Retinal pigment epithelial cell (primary cell): ENCODE data around the gene P2RX7.

Source experiments
- DNase-seq: peaks from one replicate; pipeline ENCODE4 v3.0.0-alpha.2; 2010; ENCODE audit warnings: low read depth
- H3K4me3 ChIP-seq: 2 replicates; pipeline ENCODE4 v1.5.1; 2011; ENCODE audit warnings: mild to moderate bottlenecking, low read length, control low read depth, moderate library complexity
- TF ChIP-seq, protein P1 (sequence below): conservative IDR thresholded peaks from 2 replicates; pipeline ENCODE4 v1.5.1; 2011; ENCODE audit warnings: low read depth, low read length, control low read depth, inconsistent platforms

Gene P2RX7

DNA sequence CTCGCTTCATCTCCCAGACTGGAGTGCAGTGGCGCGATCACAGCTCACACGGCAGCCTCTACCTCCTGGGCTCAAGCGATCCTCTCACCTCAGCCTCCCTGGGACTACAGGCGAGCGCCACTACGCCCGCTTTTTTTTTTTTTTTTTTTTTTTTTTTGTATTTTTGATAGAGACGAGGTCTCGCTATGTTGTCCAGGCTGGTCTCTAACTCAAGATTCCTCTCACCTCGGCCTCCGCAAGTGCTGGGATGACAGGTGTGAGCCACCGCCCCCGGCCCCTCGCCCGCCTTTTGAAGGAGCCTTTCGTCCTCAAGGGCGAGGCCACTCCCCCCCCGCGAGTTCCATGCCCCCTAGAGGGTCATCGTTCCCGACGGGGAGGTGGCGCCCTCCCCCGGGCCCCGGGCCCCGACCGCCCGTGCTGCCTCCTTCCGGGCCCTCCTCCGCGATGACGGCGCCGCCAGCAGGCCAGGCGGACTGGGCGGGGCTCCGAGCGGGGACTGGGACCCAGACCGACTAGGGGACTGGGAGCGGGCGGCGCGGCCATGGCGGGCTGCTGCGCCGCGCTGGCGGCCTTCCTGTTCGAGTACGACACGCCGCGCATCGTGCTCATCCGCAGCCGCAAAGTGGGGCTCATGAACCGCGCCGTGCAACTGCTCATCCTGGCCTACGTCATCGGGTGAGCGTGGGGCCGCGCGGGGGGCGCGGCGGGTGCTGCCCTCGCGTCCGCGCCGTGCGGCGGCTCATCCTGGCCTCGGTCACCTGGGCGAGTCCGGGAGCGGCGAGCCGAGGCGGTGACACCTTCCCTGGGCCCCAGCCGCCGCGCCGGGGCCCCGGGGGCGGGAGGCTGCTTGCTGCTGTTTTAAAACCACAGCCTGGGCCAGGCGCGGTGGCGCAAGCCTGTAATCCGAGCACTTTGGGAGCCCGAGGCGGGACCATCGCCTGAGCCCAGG is 77.2 kb downstream of the P2RX7 start, which contains the start of gene P2RX4:
P2RX4 (plus strand) TSS at position 506 of the 949 bp plus-strand sequence; CDS start at position 542, 36 bp downstream.
- TF ChIP-seq, protein P1, sequence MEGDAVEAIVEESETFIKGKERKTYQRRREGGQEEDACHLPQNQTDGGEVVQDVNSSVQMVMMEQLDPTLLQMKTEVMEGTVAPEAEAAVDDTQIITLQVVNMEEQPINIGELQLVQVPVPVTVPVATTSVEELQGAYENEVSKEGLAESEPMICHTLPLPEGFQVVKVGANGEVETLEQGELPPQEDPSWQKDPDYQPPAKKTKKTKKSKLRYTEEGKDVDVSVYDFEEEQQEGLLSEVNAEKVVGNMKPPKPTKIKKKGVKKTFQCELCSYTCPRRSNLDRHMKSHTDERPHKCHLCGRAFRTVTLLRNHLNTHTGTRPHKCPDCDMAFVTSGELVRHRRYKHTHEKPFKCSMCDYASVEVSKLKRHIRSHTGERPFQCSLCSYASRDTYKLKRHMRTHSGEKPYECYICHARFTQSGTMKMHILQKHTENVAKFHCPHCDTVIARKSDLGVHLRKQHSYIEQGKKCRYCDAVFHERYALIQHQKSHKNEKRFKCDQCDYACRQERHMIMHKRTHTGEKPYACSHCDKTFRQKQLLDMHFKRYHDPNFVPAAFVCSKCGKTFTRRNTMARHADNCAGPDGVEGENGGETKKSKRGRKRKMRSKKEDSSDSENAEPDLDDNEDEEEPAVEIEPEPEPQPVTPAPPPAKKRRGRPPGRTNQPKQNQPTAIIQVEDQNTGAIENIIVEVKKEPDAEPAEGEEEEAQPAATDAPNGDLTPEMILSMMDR: no peak
- no peak for DNase-seq
- peak within 1 kb of the TSS; percentile 54 for H3K4me3 ChIP-seq

DNA sequence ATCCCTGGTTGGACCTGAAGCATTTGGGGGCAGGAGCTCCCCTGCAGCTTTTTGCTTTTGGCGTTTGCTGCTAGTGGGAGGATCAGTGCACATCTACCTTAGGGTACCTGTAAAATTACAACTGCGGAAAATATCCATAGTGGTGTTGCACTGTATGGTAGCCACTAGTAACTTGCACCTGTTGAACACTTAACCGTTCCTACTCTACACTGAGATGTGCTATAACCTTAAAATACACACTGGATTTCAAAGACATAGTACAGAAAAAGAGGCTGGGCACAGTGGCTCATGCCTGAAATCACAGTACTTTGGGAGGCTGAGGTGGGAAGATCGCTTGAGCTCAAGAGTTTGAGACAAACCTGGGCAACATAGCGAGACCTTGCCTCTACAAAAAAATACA is 80.2 kb downstream of the P2RX7 start:
- DNase-seq: no peak

DNA sequence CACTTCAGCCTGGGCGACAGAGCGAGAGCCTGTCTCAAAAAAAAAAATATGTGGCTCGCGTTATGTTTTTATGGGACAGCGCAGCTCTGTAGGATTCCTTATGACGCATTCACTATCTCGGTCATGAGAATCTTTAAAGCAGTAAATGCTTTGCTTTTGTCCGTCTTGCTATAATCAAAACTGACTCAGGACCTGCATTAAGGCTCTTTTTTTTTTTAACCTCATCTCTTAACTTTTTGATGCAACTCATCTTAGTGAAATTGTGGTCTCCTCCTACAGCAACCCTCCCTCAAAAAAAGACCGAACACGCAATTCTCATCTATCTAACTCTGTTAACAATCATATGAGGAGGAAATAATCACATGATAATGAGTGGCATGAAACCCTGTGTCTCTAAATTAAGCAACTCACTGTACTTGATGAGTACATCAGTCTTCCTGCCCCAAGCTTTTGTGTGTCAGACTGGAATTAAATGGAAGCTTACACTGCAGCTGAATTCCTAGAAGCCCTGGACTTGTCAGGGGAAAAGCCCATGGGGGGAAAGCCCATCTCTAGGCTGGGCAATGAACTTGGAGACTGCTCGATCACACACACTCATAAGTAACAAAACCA is 81.6 kb downstream of the P2RX7 start:
- DNase-seq: no peak
- TF ChIP-seq, protein P1: no peak
- no peak overlapping the region for H3K4me3 ChIP-seq

More for the DNA sequence above, 80.2 kb downstream of the P2RX7 start:
- H3K4me3 ChIP-seq: no peak overlapping the region
- TF ChIP-seq, protein P1: no peak

DNA sequence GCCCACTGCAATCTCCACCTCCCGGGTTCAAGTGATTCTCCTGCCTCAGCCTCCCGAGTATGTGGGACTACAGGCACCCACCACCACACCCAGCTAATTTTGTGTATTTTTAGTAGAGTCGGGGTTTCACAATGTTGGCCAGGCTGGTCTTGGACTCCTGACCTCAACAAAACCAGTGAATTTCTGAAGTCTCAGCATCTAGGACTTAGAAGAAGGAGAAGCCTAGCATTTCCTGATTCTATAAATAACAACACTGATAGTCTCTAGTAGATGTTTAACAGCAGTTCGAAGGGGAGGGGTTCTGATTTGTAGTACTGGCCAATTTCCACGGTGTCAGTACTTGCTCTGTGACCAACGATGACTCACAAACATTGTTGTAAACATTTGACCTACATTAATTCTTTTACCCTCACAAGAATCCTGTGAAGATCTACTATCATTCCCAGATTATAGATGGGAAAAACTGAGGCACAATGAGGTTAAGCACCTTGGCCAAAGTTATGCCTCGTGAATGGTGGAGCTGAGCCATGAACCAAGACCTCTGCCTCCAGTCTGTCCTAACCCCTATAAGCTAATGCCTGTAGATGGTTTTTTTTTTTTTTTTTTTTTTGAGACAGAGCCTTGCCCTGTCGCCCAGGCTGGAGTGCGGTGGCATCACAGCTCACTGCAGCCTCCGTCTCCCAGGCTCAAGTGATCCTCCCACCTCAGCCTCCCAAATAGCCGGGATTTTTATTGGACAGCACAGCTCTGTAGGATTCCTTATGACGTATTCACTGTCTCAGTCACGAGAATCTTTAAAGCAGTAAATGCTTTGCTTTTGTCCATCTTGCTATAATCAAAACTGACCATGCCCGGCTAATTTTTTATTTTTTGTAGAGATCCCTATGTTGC is 82.4 kb downstream of the P2RX7 start:
- no peak overlapping the region for H3K4me3 ChIP-seq
- peak; percentile 56 for DNase-seq
- TF ChIP-seq, protein P1: no peak

DNA sequence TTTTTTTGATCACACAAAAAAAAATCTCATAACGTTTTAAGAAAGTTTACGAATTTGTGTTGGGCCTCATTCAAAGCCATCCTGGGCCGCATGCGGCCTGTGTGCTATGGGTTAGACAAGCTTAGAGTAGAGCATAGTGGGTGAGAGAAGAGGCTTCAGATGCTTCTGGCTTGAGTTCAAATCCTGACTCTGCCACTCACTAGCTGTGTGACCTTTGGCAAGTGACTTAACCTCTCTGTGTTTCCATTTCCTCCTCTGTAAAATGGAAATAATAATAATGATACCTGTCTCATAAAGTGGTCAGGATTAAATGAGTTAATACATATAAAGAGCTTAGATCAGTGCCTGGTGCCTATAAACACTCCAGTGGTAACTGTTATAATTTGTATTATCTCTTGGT is 83.4 kb downstream of the P2RX7 start:
- DNase-seq: no peak
- H3K4me3 ChIP-seq: no peak overlapping the region
- TF ChIP-seq, protein P1: no peak

DNA sequence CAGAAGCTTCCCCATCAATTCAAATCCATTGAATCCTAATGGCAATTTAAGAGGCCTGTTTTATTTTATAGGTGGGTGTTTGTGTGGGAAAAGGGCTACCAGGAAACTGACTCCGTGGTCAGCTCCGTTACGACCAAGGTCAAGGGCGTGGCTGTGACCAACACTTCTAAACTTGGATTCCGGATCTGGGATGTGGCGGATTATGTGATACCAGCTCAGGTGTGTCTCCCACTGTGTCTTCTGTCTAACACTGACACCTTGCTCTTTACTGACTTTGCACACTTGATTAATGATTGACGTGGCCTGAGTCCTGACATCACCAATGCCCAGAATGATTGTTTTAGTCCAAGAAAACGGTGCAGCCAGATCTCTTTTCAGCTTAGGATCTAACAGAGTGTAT is 84.4 kb downstream of the P2RX7 start:
- no peak for DNase-seq
- no peak overlapping the region for H3K4me3 ChIP-seq
- TF ChIP-seq, protein P1: no peak
